Stomach smooth muscle (tissue), 2 donors: ENCODE data around the gene KLF7.

Source experiments
- H3K27ac ChIP-seq: one replicate; pipeline ENCODE4 v1.7.0; 2013; ENCODE audit warnings: mild to moderate bottlenecking, low read length, inconsistent platforms
- H3K27me3 ChIP-seq, 2 donors: one replicate each; pipeline ENCODE4 v1.7.0; 2013; ENCODE audit warnings: low read length in 2 of 2; ENCODE audit not compliant: insufficient read depth in 2 of 2, control insufficient read depth in 1 of 2
- H3K36me3 ChIP-seq, 2 donors: one replicate each; pipeline ENCODE4 v1.7.0; 2013; ENCODE audit warnings: low read length in 2 of 2; ENCODE audit not compliant: control insufficient read depth in 2 of 2, insufficient read depth in 2 of 2
- H3K4me1 ChIP-seq: one replicate; pipeline ENCODE4 v1.7.0; 2013; ENCODE audit warnings: low read length; ENCODE audit not compliant: control insufficient read depth, insufficient read depth
- H3K4me3 ChIP-seq, 2 donors: one replicate each; pipeline ENCODE4 v1.7.0; 2013; ENCODE audit warnings: low read length in 2 of 2
- H3K9ac ChIP-seq, 2 donors: one replicate each; pipeline ENCODE4 v1.7.0; 2013; ENCODE audit warnings: low read length in 2 of 2, mild to moderate bottlenecking in 1 of 2
- H3K9me3 ChIP-seq, 2 donors: one replicate each; pipeline ENCODE4 v1.7.0; 2013; ENCODE audit warnings: low read length in 2 of 2; ENCODE audit not compliant: control insufficient read depth in 2 of 2
- donor health status: healthy.
- donor health status: Pancreatic carcinoma.

KLF7 gene

GRCh38 chr2:207137596-207138337, 28.0 kb downstream of the KLF7 start:
- no peaks in the 10 kb centered on the region for H3K9me3 ChIP-seq
- H3K4me3 ChIP-seq: no peak overlapping the region
- peaks cover 68% of the 10 kb centered on the region for H3K4me1 ChIP-seq
- no peak overlapping the region for H3K9ac ChIP-seq
- H3K36me3 ChIP-seq: no peaks in the 10 kb centered on the region
- peak overlapping the region; percentile 11 for H3K27ac ChIP-seq
- H3K27me3 ChIP-seq: no peaks in the 10 kb centered on the region

- no peaks in the 10 kb centered on the region for H3K27me3 ChIP-seq
- H3K4me1 ChIP-seq: peaks cover 62% of the 10 kb centered on the region
- H3K27ac ChIP-seq: peak overlapping the region; percentile 11
Measured at GRCh38 chr2:207136874-207137273, 28.9 kb downstream of the KLF7 start.

GRCh38 chr2:207135801-207136457, 29.8 kb downstream of the KLF7 start:
- H3K9ac ChIP-seq: no peak overlapping the region
- peak overlapping the region in 1 of 2 donors; percentile 9 for H3K4me3 ChIP-seq
- no peak overlapping the region for H3K27ac ChIP-seq
- no peaks in the 10 kb centered on the region for H3K9me3 ChIP-seq
- no peaks in the 10 kb centered on the region for H3K36me3 ChIP-seq
- H3K4me1 ChIP-seq: peaks cover 59% of the 10 kb centered on the region
- H3K27me3 ChIP-seq: no peaks in the 10 kb centered on the region

More at GRCh38 chr2:207136874-207137273, 28.9 kb downstream of the KLF7 start:
- Histone ChIP-seq H3K4me3 (no peak overlapping the region), H3K9ac (no peak overlapping the region), H3K9me3 (no peaks in the 10 kb centered on the region), H3K36me3 (no peaks in the 10 kb centered on the region)

GRCh38 chr2:207135340-207135739, 30.4 kb downstream of the KLF7 start:
- H3K4me3 ChIP-seq: no peak overlapping the region
- H3K27ac ChIP-seq: peak overlapping the region; percentile 71
- H3K9me3 ChIP-seq: no peaks in the 10 kb centered on the region
- H3K4me1 ChIP-seq: peaks cover 59% of the 10 kb centered on the region
- no peaks in the 10 kb centered on the region for H3K36me3 ChIP-seq
- no peaks in the 10 kb centered on the region for H3K27me3 ChIP-seq
- H3K9ac ChIP-seq: no peak overlapping the region

GRCh38 chr2:207133820-207134519, 31.8 kb downstream of the KLF7 start:
- Histone ChIP-seq H3K4me1 (peaks cover 59% of the 10 kb centered on the region), H3K9me3 (no peaks in the 10 kb centered on the region), H3K36me3 (no peaks in the 10 kb centered on the region), H3K9ac (no peak overlapping the region), H3K4me3 (peak overlapping the region in 1 of 2 donors; percentile 40), H3K27ac (peak overlapping the region; percentile 71), H3K27me3 (no peaks in the 10 kb centered on the region)

GRCh38 chr2:207133458-207133819, 32.3 kb downstream of the KLF7 start:
- Histone ChIP-seq H3K27me3 (no peaks in the 10 kb centered on the region), H3K9me3 (no peaks in the 10 kb centered on the region), H3K9ac (no peak overlapping the region), H3K4me1 (peaks cover 55% of the 10 kb centered on the region), H3K4me3 (peak overlapping the region in 1 of 2 donors; percentile 29), H3K27ac (peak overlapping the region; percentile 71), H3K36me3 (no peaks in the 10 kb centered on the region)

- Histone ChIP-seq H3K4me1 (peaks cover 50% of the 10 kb centered on the region), H3K9me3 (no peaks in the 10 kb centered on the region), H3K9ac (no peak overlapping the region), H3K36me3 (no peaks in the 10 kb centered on the region), H3K4me3 (no peak overlapping the region), H3K27me3 (no peaks in the 10 kb centered on the region), H3K27ac (no peak overlapping the region)
Measured at GRCh38 chr2:207132019-207132418, 33.7 kb downstream of the KLF7 start.

- Histone ChIP-seq H3K36me3 (no peaks in the 10 kb centered on the region), H3K9ac (no peak overlapping the region), H3K4me1 (peaks cover 45% of the 10 kb centered on the region), H3K27me3 (no peaks in the 10 kb centered on the region), H3K4me3 (no peak overlapping the region), H3K27ac (no peak overlapping the region), H3K9me3 (no peaks in the 10 kb centered on the region)
Measured at GRCh38 chr2:207131594-207131993, 34.2 kb downstream of the KLF7 start.

GRCh38 chr2:207130958-207131521, 34.7 kb downstream of the KLF7 start:
- no peak overlapping the region for H3K27ac ChIP-seq

GRCh38 chr2:207129821-207130220, 35.9 kb downstream of the KLF7 start:
- Histone ChIP-seq H3K27ac (no peak overlapping the region), H3K4me1 (peaks cover 28% of the 10 kb centered on the region), H3K4me3 (no peak overlapping the region), H3K27me3 (no peaks in the 10 kb centered on the region), H3K9me3 (no peaks in the 10 kb centered on the region), H3K36me3 (no peaks in the 10 kb centered on the region), H3K9ac (no peak overlapping the region)

More at GRCh38 chr2:207130958-207131521, 34.7 kb downstream of the KLF7 start:
- Histone ChIP-seq H3K9ac (no peak overlapping the region), H3K4me3 (no peak overlapping the region), H3K27me3 (no peaks in the 10 kb centered on the region), H3K36me3 (no peaks in the 10 kb centered on the region), H3K4me1 (peaks cover 40% of the 10 kb centered on the region), H3K9me3 (no peaks in the 10 kb centered on the region)
